Measurements from ENCODE around the gene LMO1. TPM values are rescaled to one million over a fixed set of nuclear protein-coding genes. Genes with fewer than 3 reads are reported as not detected.

LMO1 gene
- polyA plus RNA-seq, 1 of the 3 experiments (the other 2 are of a cell fraction), result 0.12 TPM

- CTCF ChIA-PET, result interaction anchor here (0.6 to 29.7 kb wide), 7 partner anchors 17 to 616 kb away, joined by 3 to 604 read pairs (median 5); partner anchors contain the start of gene LMO1
- no peak for DNase-seq
- Histone ChIP-seq H2AFZ (ENCODE audit: low read depth) (no peak overlapping the region), H3K36me3 (replicated peaks in 1 of 2; ENCODE audit: control insufficient read depth in 1 of 2, insufficient read depth in 2 of 2, low read length in 1 of 2) (no peaks in the 10 kb centered on the region), H3K9me3 (no peaks in the 10 kb centered on the region), H3K9ac (no peak overlapping the region), H3K27me3 (ENCODE audit: insufficient read depth) (peaks cover 3% of the 10 kb centered on the region; the same call in 1 of the 2 replicates), H3K4me1 (ENCODE audit: control insufficient read depth in 1 of 2, insufficient read depth in 2 of 2, low read depth in 1 of 2, low read length in 1 of 2) (peaks cover 0 to 73% of the 10 kb centered on the region in 2 experiments; a peak in 2 of 4 replicates), H3K4me2 (no peak overlapping the region), H3K79me2 (ENCODE audit: insufficient read depth) (no peaks in the 10 kb centered on the region), H3K9me2 (no peaks in the 10 kb centered on the region), H3F3A (replicated peaks; ENCODE audit: insufficient read depth) (no peaks in the 10 kb centered on the region), H3K4me3 (ENCODE audit: low read depth in 2 of 2, low read length in 1 of 2) (no peak overlapping the region), H3K27ac (ENCODE audit: low read depth in 2 of 2, low read length in 1 of 2) (peak overlapping the region in 1 of 2 experiments; percentile 99; a peak in 3 of 4 replicates), H4K20me1 (ENCODE audit: insufficient read depth) (no peaks in the 10 kb centered on the region)
- WGBS (ENCODE audit: low lambda C conversion rate), result 46% methylated on average over 3 of the region's 3 CpGs
- TF ChIP-seq EP300 (IDR thresholded peaks at IDR 0.05; ENCODE audit: borderline replicate concordance in 1 of 2, low read depth in 1 of 2, low read length in 1 of 2) (no peak; a peak in 1 of 4 replicates), RCOR1 (IDR thresholded peaks at IDR 0.05; ENCODE audit: low read length) (no peak), ELF1 (IDR thresholded peaks at IDR 0.05) (no peak), MXI1 (IDR thresholded peaks at IDR 0.05; ENCODE audit: low read depth, low read length) (no peak), EZH2phosphoT487 (IDR thresholded peaks at IDR 0.05; ENCODE audit: borderline replicate concordance, low read depth) (no peak), USF1 (IDR thresholded peaks at IDR 0.05; ENCODE audit: borderline replicate concordance, low read depth) (no peak), RXRA (IDR thresholded peaks at IDR 0.05; ENCODE audit: borderline replicate concordance, low read depth) (no peak), TEAD4 (IDR thresholded peaks at IDR 0.05; ENCODE audit: borderline replicate concordance, insufficient read depth) (no peak), MEF2A (IDR thresholded peaks at IDR 0.05; ENCODE audit: borderline replicate concordance, low read depth) (no peak), USF2 (IDR thresholded peaks at IDR 0.05; ENCODE audit: borderline replicate concordance, low read depth, low read length) (no peak), NRF1 (IDR thresholded peaks at IDR 0.05; ENCODE audit: low read depth, low read length) (no peak)
- POLR2A ChIA-PET, result interaction anchor here (0.7 to 3.5 kb wide), 10 partner anchors 11 to 1219 kb away, joined by 3 to 87 read pairs (median 5); partner anchors contain the start of genes LMO1 and ZNF143
These were observed 21.6 kb downstream of the LMO1 start for GRCh38 chr11:8242118-8242475.

- Histone ChIP-seq H3K27me3 (ENCODE audit: insufficient read depth) (no peaks in the 10 kb centered on the region; the same call in 1 of the 2 replicates), H3K9me2 (no peaks in the 10 kb centered on the region), H3K27ac (ENCODE audit: low read depth in 2 of 2, low read length in 1 of 2) (peak overlapping the region in 1 of 2 experiments; percentile 99; a peak in 3 of 4 replicates), H3K4me2 (no peak overlapping the region), H2AFZ (ENCODE audit: low read depth) (no peak overlapping the region), H3K4me1 (ENCODE audit: control insufficient read depth in 1 of 2, insufficient read depth in 2 of 2, low read depth in 1 of 2, low read length in 1 of 2) (peaks cover 0 to 74% of the 10 kb centered on the region in 2 experiments; a peak in 2 of 4 replicates), H3K36me3 (replicated peaks in 1 of 2; ENCODE audit: control insufficient read depth in 1 of 2, insufficient read depth in 2 of 2, low read length in 1 of 2) (no peaks in the 10 kb centered on the region), H3F3A (replicated peaks; ENCODE audit: insufficient read depth) (no peaks in the 10 kb centered on the region), H3K79me2 (ENCODE audit: insufficient read depth) (no peaks in the 10 kb centered on the region), H3K9ac (no peak overlapping the region), H4K20me1 (ENCODE audit: insufficient read depth) (no peaks in the 10 kb centered on the region), H3K9me3 (no peaks in the 10 kb centered on the region), H3K4me3 (ENCODE audit: low read depth in 2 of 2, low read length in 1 of 2) (no peak overlapping the region)
- no peak for DNase-seq
- no peak for TF ChIP-seq TAF1 (IDR thresholded peaks at IDR 0.05; ENCODE audit: borderline replicate concordance, low read depth, low read length)
- CTCF ChIA-PET, result interaction anchor here (0.6 to 29.7 kb wide), 7 partner anchors 16 to 617 kb away, joined by 3 to 604 read pairs (median 5); partner anchors contain the start of gene LMO1
- POLR2A ChIA-PET, result interaction anchor here (1.0 to 3.5 kb wide), 8 partner anchors 10 to 1219 kb away, joined by 3 to 87 read pairs (median 6); partner anchors contain the start of genes LMO1 and ZNF143
These were observed 22.1 kb downstream of the LMO1 start for GRCh38 chr11:8241373-8242117.
